Measurements from ENCODE around the gene AMER1.

Gene AMER1

DNA sequence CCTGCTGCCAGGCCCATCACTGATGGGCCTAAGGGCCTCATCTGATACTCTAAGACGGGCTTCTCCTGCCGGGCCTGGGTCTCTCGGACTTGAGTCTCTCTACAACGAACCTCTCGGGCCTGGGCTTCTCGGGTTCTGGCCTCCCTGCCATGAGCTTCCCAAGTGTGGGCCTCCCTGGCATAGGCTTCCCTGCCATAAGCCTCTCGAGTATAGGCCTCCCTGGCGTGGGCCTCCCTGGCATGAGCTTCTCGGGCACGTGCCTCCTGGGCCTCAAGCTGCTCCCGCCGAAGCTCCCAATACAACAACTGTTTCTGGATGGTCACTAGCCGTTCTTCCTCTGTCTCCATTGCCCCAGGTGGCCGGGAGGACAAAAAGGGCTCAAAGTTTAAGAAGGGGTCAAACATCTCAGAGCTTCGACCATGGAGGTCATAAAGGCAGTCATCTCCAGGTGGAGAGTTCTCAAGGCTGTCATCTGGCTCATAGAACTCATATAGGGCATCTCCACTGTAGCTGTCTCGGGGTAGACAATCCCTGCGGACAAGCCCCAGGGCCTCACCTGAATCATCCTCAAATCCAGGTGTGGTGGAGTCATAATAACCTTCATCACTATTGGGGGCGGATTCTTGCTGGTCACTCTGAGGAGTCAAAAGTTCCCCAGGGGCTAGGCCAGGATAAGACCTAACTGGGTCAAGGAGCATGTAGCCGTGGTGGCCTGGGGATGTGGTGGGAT is 14.1 kb downstream of the AMER1 start:
- TF ChIP-seq TAF1 (IDR thresholded peaks at IDR 0.05; ENCODE audit: borderline replicate concordance, insufficient read depth, low read length) (no peak), POLR2AphosphoS5 (IDR thresholded peaks at IDR 0.05; ENCODE audit: low read depth, low read length) (no peak), FOXP2 (optimal IDR thresholded peaks at IDR 0.05; ENCODE audit: borderline replicate concordance, extremely low read depth, extremely low read length, insufficient read depth) (no peak), REST (IDR thresholded peaks at IDR 0.05; ENCODE audit: insufficient read depth in 1 of 2, low read depth in 2 of 2, low read length in 2 of 2) (no peak), SIN3A (IDR thresholded peaks at IDR 0.05; ENCODE audit: borderline replicate concordance, insufficient read depth, low read length) (no peak)

DNA sequence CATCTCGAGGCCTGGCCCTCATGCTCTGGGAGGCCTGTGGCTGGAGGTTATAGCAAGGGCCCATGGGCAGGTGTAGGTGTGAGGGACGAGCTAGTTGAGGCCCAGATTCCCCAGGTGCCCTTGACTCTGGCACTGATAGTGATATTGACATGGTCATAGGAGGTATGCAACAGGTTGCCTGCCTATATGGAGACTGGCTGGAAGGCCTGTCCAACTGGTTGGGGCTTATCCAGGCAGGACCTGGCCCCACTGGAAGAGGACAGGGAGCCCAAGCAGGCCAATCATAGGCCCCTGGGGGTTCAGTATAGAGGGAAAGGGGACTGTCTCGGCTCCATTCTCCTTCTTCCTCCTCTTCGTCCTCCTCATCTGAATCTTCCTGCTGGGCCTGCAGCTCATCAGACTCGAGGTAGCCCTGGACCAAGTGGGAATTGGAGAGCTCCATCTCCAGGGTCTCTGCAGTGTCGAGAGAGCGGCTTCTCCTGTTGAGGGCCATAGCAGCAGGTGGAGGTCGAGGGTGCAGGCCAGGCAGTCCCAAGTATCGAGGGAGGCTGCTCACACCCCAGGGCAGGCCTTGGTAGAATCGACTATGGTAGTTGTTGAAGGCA is 15.3 kb downstream of the AMER1 start:
- TF ChIP-seq FOXP2 (optimal IDR thresholded peaks at IDR 0.05; ENCODE audit: borderline replicate concordance, extremely low read depth, extremely low read length, insufficient read depth) (no peak), SIN3A (IDR thresholded peaks at IDR 0.05; ENCODE audit: borderline replicate concordance, insufficient read depth, low read length) (no peak), POLR2AphosphoS5 (IDR thresholded peaks at IDR 0.05; ENCODE audit: low read depth, low read length) (no peak)

DNA sequence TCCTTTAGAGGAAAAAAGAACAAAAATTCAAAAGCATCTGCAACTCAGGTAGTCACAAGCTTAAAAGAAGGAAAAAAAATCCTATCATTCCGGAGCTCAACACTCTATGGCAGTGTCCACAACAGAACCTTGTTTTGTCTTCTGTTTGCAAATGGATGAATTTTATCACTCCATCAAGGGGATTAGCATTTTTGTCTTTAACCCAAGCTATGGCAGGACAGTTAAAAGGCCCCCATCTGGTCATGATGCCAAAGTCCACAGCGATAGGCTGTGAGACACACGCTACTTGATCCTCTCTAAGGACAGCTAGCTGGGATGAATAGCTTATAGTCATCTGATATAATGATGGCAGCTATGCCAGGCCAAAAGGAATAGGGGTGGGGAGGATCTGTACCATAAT is 16.6 kb downstream of the AMER1 start:
- no peak for TF ChIP-seq FOXP2 (optimal IDR thresholded peaks at IDR 0.05; ENCODE audit: borderline replicate concordance, extremely low read depth, extremely low read length, insufficient read depth)
- no peak for TF ChIP-seq REST (IDR thresholded peaks at IDR 0.05; ENCODE audit: insufficient read depth in 1 of 2, low read depth in 2 of 2, low read length in 2 of 2)
- no peak for TF ChIP-seq SIN3A (IDR thresholded peaks at IDR 0.05; ENCODE audit: borderline replicate concordance, insufficient read depth, low read length)
- TF ChIP-seq POLR2AphosphoS5 (IDR thresholded peaks at IDR 0.05; ENCODE audit: low read depth, low read length), result no peak
- TF ChIP-seq TAF1 (IDR thresholded peaks at IDR 0.05; ENCODE audit: borderline replicate concordance, insufficient read depth, low read length), result no peak

- TF ChIP-seq SIN3A (IDR thresholded peaks at IDR 0.05; ENCODE audit: borderline replicate concordance, insufficient read depth, low read length), result no peak
- TF ChIP-seq REST (IDR thresholded peaks at IDR 0.05; ENCODE audit: insufficient read depth in 1 of 2, low read depth in 2 of 2, low read length in 2 of 2), result no peak
- no peak for TF ChIP-seq FOXP2 (optimal IDR thresholded peaks at IDR 0.05; ENCODE audit: borderline replicate concordance, extremely low read depth, extremely low read length, insufficient read depth)
- no peak for TF ChIP-seq TAF1 (IDR thresholded peaks at IDR 0.05; ENCODE audit: borderline replicate concordance, insufficient read depth, low read length)
- no peak for TF ChIP-seq POLR2AphosphoS5 (IDR thresholded peaks at IDR 0.05; ENCODE audit: low read depth, low read length)
Observed at GRCh38 chrX:64187762-64188150, 17.8 kb downstream of the AMER1 start.

DNA sequence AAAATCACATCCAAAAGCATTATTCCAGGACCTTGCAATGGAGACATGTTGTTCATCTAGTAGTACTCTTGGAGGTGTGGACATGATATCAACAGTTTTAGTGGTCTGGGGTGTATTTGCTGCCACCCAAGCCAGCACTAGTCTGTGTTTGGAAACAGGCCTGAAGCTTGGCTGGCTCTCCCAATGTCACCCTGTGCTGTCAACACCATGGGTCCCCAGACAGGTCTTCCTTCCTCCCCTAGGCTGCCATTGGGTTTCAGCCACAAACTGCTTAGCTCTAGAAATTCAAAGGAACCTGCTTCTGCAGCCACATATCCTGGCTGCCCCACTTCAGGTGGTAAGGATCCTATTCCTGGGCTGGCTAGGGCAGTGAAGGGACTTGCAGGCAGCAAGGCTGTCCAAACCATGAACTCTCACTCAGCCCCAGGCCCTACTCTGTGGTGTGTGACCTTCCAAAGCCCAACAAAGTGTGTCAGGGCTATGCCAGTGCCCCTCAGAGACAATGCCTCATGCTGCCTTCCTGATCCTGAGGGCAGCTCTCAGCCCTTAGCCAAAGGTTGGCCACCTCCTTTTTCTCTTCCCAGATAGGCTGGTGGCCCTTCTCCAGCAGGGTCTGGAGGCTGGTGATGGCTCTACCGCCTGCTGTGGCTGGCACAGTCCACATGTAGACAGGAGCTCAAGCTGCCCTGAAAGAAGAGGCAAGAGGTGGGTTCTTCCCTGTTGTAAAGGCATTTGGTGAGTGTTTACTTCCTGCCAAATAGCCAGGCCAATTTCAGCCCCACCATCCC is 18.3 kb downstream of the AMER1 start:
- TF ChIP-seq SIN3A (IDR thresholded peaks at IDR 0.05; ENCODE audit: borderline replicate concordance, insufficient read depth, low read length) (no peak), REST (IDR thresholded peaks at IDR 0.05; ENCODE audit: insufficient read depth in 1 of 2, low read depth in 2 of 2, low read length in 2 of 2) (no peak), TAF1 (IDR thresholded peaks at IDR 0.05; ENCODE audit: borderline replicate concordance, insufficient read depth, low read length) (no peak), FOXP2 (optimal IDR thresholded peaks at IDR 0.05; ENCODE audit: borderline replicate concordance, extremely low read depth, extremely low read length, insufficient read depth) (no peak), POLR2AphosphoS5 (IDR thresholded peaks at IDR 0.05; ENCODE audit: low read depth, low read length) (no peak)
